HG03039 (cell line): ENCODE data around the gene SLC25A36.
A peak's percentile ranks its signal among the peaks of the same experiment; 100 is the strongest.
"Not testable (repeated sequence)": the region's sequence is repeated elsewhere in the genome, so short reads cannot be mapped to it uniquely, and the experiment has no call there.

Experiments used
- ATAC-seq: cut with Tn5 transposase; IDR thresholded peaks from one replicate; pipeline ENCODE4 v1.9.1; 2021; ENCODE audit warnings: mild to moderate bottlenecking, moderate library complexity; ENCODE audit not compliant: unreplicated experiment

SLC25A36 gene

GRCh38 chr3:140931016-140931454 is 10.6 kb upstream of the SLC25A36 start:
- no peak for ATAC-seq

- no peak for ATAC-seq
Observed at GRCh38 chr3:140931801-140932200, 9.8 kb upstream of the SLC25A36 start.

- no peak for ATAC-seq
Observed at GRCh38 chr3:140933109-140933508, 8.5 kb upstream of the SLC25A36 start.

- no peak for ATAC-seq
Observed at GRCh38 chr3:140933552-140933951, 8.1 kb upstream of the SLC25A36 start.

- ATAC-seq: not testable (repeated sequence)
Observed at GRCh38 chr3:140939305-140939704, 2.3 kb upstream of the SLC25A36 start.

- ATAC-seq: no peak
Observed at GRCh38 chr3:140941090-140941433, 574 bp upstream of the SLC25A36 start.

- peak; percentile 44 for ATAC-seq
Observed at GRCh38 chr3:140942221-140943104, 827 bp downstream of the SLC25A36 start.

- no peak for ATAC-seq
Observed at GRCh38 chr3:140943781-140944552, 2.3 kb downstream of the SLC25A36 start.

- no peak for ATAC-seq
Observed at GRCh38 chr3:140948460-140949249, 7.0 kb downstream of the SLC25A36 start.

- ATAC-seq: no peak
Observed at GRCh38 chr3:140950144-140950543, 8.5 kb downstream of the SLC25A36 start.

- no peak for ATAC-seq
Observed at GRCh38 chr3:140950863-140951262, 9.2 kb downstream of the SLC25A36 start.

- ATAC-seq: not testable (repeated sequence)
Observed at GRCh38 chr3:140951750-140952149, 10.1 kb downstream of the SLC25A36 start.

- no peak for ATAC-seq
Observed at GRCh38 chr3:140953028-140953960, 11.7 kb downstream of the SLC25A36 start.

GRCh38 chr3:140954576-140954975 is 12.9 kb downstream of the SLC25A36 start:
- ATAC-seq: no peak

GRCh38 chr3:140955645-140956044 is 14.0 kb downstream of the SLC25A36 start:
- ATAC-seq: no peak

GRCh38 chr3:140956058-140956835 is 14.6 kb downstream of the SLC25A36 start:
- ATAC-seq: no peak

- no peak for ATAC-seq
Observed at GRCh38 chr3:140972833-140973232, 31.2 kb downstream of the SLC25A36 start.

GRCh38 chr3:140974900-140975299 is 33.3 kb downstream of the SLC25A36 start:
- ATAC-seq: no peak

- no peak for ATAC-seq
Observed at GRCh38 chr3:140980663-140981062, 39.0 kb downstream of the SLC25A36 start.
